Subcutaneous abdominal adipose tissue (tissue), 5 donors: ENCODE results near the gene RFPL4A.
"Not testable (repeated sequence)": the region's sequence is repeated elsewhere in the genome, so short reads cannot be mapped to it uniquely, and the experiment has no call there.

Experiments used
- H3K27ac ChIP-seq: one replicate; pipeline ENCODE4 v1.7.0; 2013; ENCODE audit warnings: low read depth, mild to moderate bottlenecking, inconsistent platforms, low read length, moderate library complexity
- H3K27me3 ChIP-seq, 5 donors: one replicate each; pipeline ENCODE4 v1.7.0; 2013; ENCODE audit warnings: low read length in 5 of 5, inconsistent platforms in 1 of 5; ENCODE audit not compliant: control insufficient read depth in 5 of 5, insufficient read depth in 4 of 5
- H3K36me3 ChIP-seq, 5 donors: one replicate each; pipeline ENCODE4 v1.7.0; 2013; ENCODE audit warnings: low read length in 5 of 5; ENCODE audit not compliant: control insufficient read depth in 5 of 5, insufficient read depth in 5 of 5
- H3K4me1 ChIP-seq, 5 donors: one replicate each; pipeline ENCODE4 v1.7.0; 2013; ENCODE audit warnings: low read length in 5 of 5, mild to moderate bottlenecking in 3 of 5, moderate library complexity in 1 of 5; ENCODE audit not compliant: control insufficient read depth in 5 of 5, insufficient read depth in 5 of 5
- H3K4me3 ChIP-seq, 5 donors: one replicate each; pipeline ENCODE4 v1.7.0; 2013; ENCODE audit warnings: low read length in 5 of 5, low read depth in 1 of 5
- H3K9ac ChIP-seq, 5 donors: one replicate each; pipeline ENCODE4 v1.7.0; 2013; ENCODE audit warnings: low read length in 5 of 5, mild to moderate bottlenecking in 4 of 5, moderate library complexity in 3 of 5
- H3K9me3 ChIP-seq, 5 donors: one replicate each; pipeline ENCODE4 v1.7.0; 2013; ENCODE audit warnings: low read length in 5 of 5; ENCODE audit not compliant: control insufficient read depth in 5 of 5
- donor health status: healthy.
- donor health status: healthy.
- donor health status: healthy.
- donor health status: healthy.
- donor health status: healthy.

Gene RFPL4A

DNA sequence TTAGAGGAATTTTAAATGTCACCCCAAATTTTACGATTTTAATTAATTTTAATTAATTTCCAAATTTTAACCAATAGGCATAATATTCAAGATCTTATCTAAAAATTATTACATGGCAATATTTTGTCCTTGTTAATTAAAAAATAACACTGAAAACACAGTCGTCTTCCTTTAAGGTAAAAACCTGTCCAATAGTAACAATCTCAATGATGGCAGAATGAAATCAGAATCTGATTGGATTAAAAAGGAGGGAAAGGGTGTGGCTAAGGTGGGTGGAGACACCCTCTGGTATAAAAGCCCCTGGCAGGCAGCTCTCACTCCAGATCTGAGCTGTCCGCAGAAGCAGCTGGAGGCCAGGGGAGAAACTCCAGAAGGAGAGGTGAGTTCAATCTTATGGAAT is at the start of gene RFPL4A:
Gene RFPL4A (plus strand): TSS at position 301 of the 400 bp plus-strand sequence. CDS start 2,704 bp downstream, outside the sequence.
- not testable (repeated sequence) for H3K9me3 ChIP-seq, H3K4me3 ChIP-seq, H3K4me1 ChIP-seq, H3K9ac ChIP-seq, H3K27me3 ChIP-seq, H3K36me3 ChIP-seq, H3K27ac ChIP-seq

- Histone ChIP-seq H3K27me3 (peaks cover 6 to 15% (median 9%) of the 10 kb centered on the region in 5 donors), H3K27ac (no peak overlapping the region), H3K9ac (no peak overlapping the region), H3K36me3 (no peaks in the 10 kb centered on the region), H3K9me3 (no peaks in the 10 kb centered on the region), H3K4me1 (no peaks in the 10 kb centered on the region), H3K4me3 (no peak overlapping the region)
These were observed 47.2 kb upstream of the RFPL4A start for GRCh38 chr19:55711719-55712118.

- no peaks in the 10 kb centered on the region for H3K9me3 ChIP-seq
These were observed 45.9 kb upstream of the RFPL4A start for GRCh38 chr19:55712804-55713631.

GRCh38 chr19:55716531-55716930 is 42.4 kb upstream of the RFPL4A start:
- Histone ChIP-seq H3K4me1 (no peaks in the 10 kb centered on the region), H3K9me3 (peaks cover 0 to 10% (median 4%) of the 10 kb centered on the region in 5 donors), H3K27me3 (peaks cover 9 to 36% (median 22%) of the 10 kb centered on the region in 5 donors), H3K27ac (no peak overlapping the region), H3K9ac (no peak overlapping the region), H3K36me3 (no peaks in the 10 kb centered on the region), H3K4me3 (no peak overlapping the region)

More at GRCh38 chr19:55712804-55713631, 45.9 kb upstream of the RFPL4A start:
- Histone ChIP-seq H3K4me1 (no peaks in the 10 kb centered on the region), H3K9ac (no peak overlapping the region), H3K27ac (no peak overlapping the region), H3K36me3 (no peaks in the 10 kb centered on the region), H3K27me3 (peaks cover 8 to 23% (median 13%) of the 10 kb centered on the region in 5 donors), H3K4me3 (no peak overlapping the region)

DNA sequence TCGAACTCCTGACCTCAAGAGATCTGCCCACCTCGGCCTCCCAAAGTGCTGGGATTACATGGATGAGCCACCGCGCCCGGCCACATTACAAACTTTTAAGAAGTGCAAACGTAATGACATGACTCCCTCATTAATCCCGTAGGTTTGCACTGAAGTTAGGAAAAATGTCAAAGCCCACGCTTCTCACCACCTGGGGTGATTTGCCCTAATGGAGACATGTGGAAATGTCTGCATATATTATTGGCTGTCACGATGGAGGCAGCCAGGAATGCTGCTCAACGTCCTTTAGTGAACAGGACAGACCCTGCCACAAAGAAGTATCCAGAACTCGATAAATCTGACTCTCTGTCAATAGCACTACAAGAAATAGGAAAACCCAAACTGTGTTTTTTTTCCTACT is 41.6 kb upstream of the RFPL4A start:
- H3K27me3 ChIP-seq, result peaks cover 6 to 37% (median 20%) of the 10 kb centered on the region in 5 donors
- no peak overlapping the region for H3K27ac ChIP-seq
- H3K9ac ChIP-seq, result no peak overlapping the region
- peaks cover 0 to 14% (median 6%) of the 10 kb centered on the region in 5 donors for H3K9me3 ChIP-seq
- H3K4me3 ChIP-seq, result no peak overlapping the region
- no peaks in the 10 kb centered on the region for H3K4me1 ChIP-seq
- H3K36me3 ChIP-seq, result no peaks in the 10 kb centered on the region

DNA sequence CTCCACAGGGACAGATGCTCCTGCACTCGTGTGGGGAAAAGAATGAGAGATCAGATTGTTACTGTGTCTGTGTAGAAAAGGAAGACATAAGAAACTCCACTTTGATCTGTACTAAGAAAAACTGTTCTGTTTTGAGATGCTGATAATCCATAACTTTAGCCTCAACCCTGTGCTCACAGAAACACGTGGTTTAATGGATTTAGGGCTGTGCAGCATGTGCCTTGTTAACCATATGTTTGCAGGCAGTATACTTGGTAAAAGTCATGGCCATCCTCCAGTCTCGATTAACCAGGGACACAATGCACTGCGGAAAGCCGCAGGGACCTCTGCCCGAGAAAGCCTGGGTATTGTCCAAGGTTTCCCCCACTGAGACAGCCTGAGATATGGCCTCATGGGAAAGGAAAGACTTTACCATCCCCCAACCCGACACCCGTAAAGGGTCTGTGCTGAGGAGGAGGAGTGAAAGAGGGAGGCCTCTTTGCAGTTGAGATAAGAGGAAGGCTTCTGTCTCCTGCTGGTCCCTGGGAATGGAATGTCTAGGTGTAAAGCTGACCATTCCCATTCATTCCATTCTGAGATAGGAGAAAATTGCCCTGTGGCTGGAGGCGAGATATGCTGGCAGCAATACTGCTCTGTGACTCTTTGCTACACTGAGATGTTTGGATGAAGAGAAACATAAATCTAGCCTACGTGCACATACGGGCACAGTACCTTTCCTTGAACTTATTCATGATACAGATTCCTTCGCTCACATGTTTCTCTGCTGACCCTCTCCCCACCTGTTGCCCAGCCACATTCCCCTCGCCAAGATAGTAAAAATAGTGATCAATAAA is 40.8 kb upstream of the RFPL4A start:
- H3K4me3 ChIP-seq, H3K4me1 ChIP-seq, H3K9ac ChIP-seq, H3K36me3 ChIP-seq, H3K27ac ChIP-seq: not testable (repeated sequence)
- peaks cover 6 to 37% (median 20%) of the 10 kb centered on the region in 5 donors for H3K27me3 ChIP-seq
- H3K9me3 ChIP-seq, result peaks cover 0 to 14% (median 7%) of the 10 kb centered on the region in 5 donors

GRCh38 chr19:55720214-55720746 is 38.6 kb upstream of the RFPL4A start:
- H3K27ac ChIP-seq, result no peak overlapping the region
- H3K4me1 ChIP-seq, result no peaks in the 10 kb centered on the region
- peaks cover 0 to 14% (median 7%) of the 10 kb centered on the region in 5 donors for H3K9me3 ChIP-seq
- no peak overlapping the region for H3K9ac ChIP-seq
- H3K4me3 ChIP-seq, result no peak overlapping the region
- peaks cover 0 to 30% (median 10%) of the 10 kb centered on the region in 5 donors for H3K27me3 ChIP-seq
- H3K36me3 ChIP-seq, result no peaks in the 10 kb centered on the region

DNA sequence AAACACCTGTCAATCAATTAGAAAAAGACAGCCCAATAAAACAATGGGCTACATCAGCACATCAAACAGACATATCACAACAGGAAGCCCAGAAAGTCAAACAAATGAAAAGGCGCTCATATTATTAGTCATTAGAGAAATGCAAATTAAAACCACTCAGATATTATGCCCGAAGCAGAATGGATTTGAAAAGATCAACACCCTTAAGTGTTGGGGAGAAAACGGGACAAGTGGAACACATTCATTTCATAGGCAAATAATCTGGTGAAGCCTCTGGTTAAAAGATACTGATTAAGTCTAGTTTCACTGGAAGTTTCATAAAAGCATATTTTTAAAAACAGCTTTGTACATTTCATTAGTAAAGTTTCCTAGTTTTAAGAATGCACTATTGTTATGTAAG is 38.1 kb upstream of the RFPL4A start:
- Histone ChIP-seq H3K36me3 (no peaks in the 10 kb centered on the region), H3K27ac (no peak overlapping the region), H3K9me3 (peaks cover 0 to 14% (median 7%) of the 10 kb centered on the region in 5 donors), H3K4me1 (no peaks in the 10 kb centered on the region), H3K4me3 (no peak overlapping the region), H3K27me3 (peaks cover 0 to 30% (median 10%) of the 10 kb centered on the region in 5 donors), H3K9ac (no peak overlapping the region)

DNA sequence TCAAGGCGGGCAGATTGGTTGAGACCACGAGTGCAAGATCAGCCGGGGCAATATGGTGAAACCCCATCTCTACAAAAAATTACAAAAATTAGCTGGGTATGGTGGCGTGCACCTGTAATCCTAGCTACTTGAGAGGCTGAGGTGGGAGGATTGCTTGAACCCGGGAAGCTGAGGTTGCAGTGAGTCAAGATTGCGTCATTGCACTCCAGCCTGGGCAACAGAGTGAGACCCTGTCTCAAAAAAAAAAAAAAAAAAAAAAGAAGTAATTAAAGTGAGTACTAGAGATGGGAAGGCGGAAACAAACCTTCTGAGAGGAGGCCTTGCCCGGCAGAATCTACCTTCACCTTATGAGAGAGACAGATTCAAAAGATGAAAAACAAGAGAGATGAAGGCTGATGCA is 35.4 kb upstream of the RFPL4A start:
- H3K9ac ChIP-seq, result no peak overlapping the region
- no peak overlapping the region for H3K27ac ChIP-seq
- no peak overlapping the region for H3K4me3 ChIP-seq
- H3K27me3 ChIP-seq, result peaks cover 0 to 16% (median 5%) of the 10 kb centered on the region in 5 donors
- no peaks in the 10 kb centered on the region for H3K4me1 ChIP-seq
- H3K9me3 ChIP-seq, result peaks cover 0 to 14% (median 7%) of the 10 kb centered on the region in 5 donors
- H3K36me3 ChIP-seq, result no peaks in the 10 kb centered on the region

DNA sequence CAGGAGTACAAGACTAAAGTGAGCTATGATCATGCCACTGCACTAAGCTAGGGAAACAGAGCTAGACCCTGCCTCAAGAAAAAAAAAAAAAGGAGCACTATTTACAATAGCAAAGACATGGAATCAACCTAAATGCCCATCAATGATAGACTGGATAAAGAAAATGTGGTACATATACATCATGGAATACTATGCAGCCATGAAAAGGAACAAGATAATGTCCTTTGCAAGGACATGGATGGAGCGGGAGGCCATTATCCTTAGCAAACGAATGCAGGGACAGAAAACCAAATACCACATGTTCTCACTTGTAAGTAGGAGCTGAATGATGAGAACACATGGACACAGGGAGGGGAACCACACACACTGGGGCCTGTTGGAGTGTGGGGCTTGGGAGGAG is 28.5 kb upstream of the RFPL4A start:
- H3K4me3 ChIP-seq, H3K36me3 ChIP-seq, H3K4me1 ChIP-seq, H3K27me3 ChIP-seq, H3K9me3 ChIP-seq, H3K9ac ChIP-seq, H3K27ac ChIP-seq: not testable (repeated sequence)
